Measurements from ENCODE around the gene GAB1. TPM values are rescaled to one million over a fixed set of nuclear protein-coding genes. Genes with fewer than 3 reads are reported as not detected.

The GAB1 gene
- total and polyA plus RNA-seq, 2 of the 13 experiments (the other 11 are each of a cell fraction or from before 2014, with no cell fraction given) = 8.7 to 14.7 TPM

- Histone ChIP-seq H3K9ac (ENCODE audit: insufficient read depth, low read depth, low read length) (no peak overlapping the region), H3K4me2 (ENCODE audit: low read depth, low read length) (no peak overlapping the region)
These were observed 16.0 kb downstream of the GAB1 start for GRCh38 chr4:143352720-143353119.

More at GRCh38 chr4:143352720-143353119, 16.0 kb downstream of the GAB1 start:
- POLR2A ChIA-PET = interaction anchor here (1.0 kb wide), 1 partner anchor 9 kb away, joined by 3 read pairs; no protein-coding TSS in a partner anchor
- DNase-seq (ENCODE audit: low spot score) (no peak), FAIRE-seq (no peak), ATAC-seq (no peak)
- intact Hi-C loops (cut with micrococcal nuclease; ENCODE audit: unreplicated experiment) (no loop called here), in situ Hi-C loops (cut with HindIII; ENCODE audit: extremely low pct_ligation_motif_present, low pct_unique_long_range_greater_than_20kb) (no loop called here)
- TF ChIP-seq ZBTB42 (CRISPR knock-in tag; IDR thresholded peaks at IDR 0.05) = no peak
- no peak for TF ChIP-seq HNF4G (IDR thresholded peaks at IDR 0.05; ENCODE audit: borderline replicate concordance, low read depth, low read length)
- TF ChIP-seq HNF4G (CRISPR knock-in tag; IDR thresholded peaks at IDR 0.05; ENCODE audit: borderline replicate concordance, low read depth) = no peak
- no peak for TF ChIP-seq BCLAF1 (IDR thresholded peaks at IDR 0.05)
- TF ChIP-seq ZNF687 (CRISPR knock-in tag; IDR thresholded peaks at IDR 0.05) = no peak
- TF ChIP-seq ETV6 (CRISPR knock-in tag; conservative IDR thresholded peaks at IDR 0.05) = no peak
- TF ChIP-seq STAG1 (CRISPR knock-in tag; IDR thresholded peaks at IDR 0.05) = no peak
- TF ChIP-seq ATF7-NPFF (CRISPR knock-in tag; IDR thresholded peaks at IDR 0.05; ENCODE audit: low read depth) = no peak
- no peak for TF ChIP-seq GPN1 (CRISPR knock-in tag; IDR thresholded peaks at IDR 0.05; ENCODE audit: borderline replicate concordance)
- no peak for TF ChIP-seq MLXIP (CRISPR knock-in tag; IDR thresholded peaks at IDR 0.05; ENCODE audit: borderline replicate concordance)
- H4K20me1 ChIP-seq (ENCODE audit: insufficient read depth, low read length) = no peaks in the 10 kb centered on the region
- no peaks in the 10 kb centered on the region for H3K36me3 ChIP-seq (replicated peaks in 1 of 2; ENCODE audit: control insufficient read depth in 1 of 2, insufficient read depth in 2 of 2, low read length in 2 of 2)
- peaks cover 35% of the 10 kb centered on the region for H3K79me2 ChIP-seq (ENCODE audit: insufficient read depth, low read length)
- H3K4me3 ChIP-seq (replicated peaks in 1 of 3; ENCODE audit: insufficient read depth in 1 of 3, low read depth in 2 of 3, low read length in 3 of 3) = no peak overlapping the region
- no peaks in the 10 kb centered on the region for H3K27me3 ChIP-seq (ENCODE audit: control insufficient read depth in 1 of 2, insufficient read depth in 2 of 2, low read length in 2 of 2)
- no peak overlapping the region for H3K27ac ChIP-seq (ENCODE audit: extremely low read length, insufficient read depth, low read length)
- BruUV-seq (replicated peaks) = TSS peak; percentile 14
- peaks cover 6% of the 10 kb centered on the region for H3K4me1 ChIP-seq (ENCODE audit: insufficient read depth, low read length)
- H3K9me3 ChIP-seq (ENCODE audit: low read length) = no peaks in the 10 kb centered on the region
- no peak overlapping the region for H2AFZ ChIP-seq (ENCODE audit: low read length)
- CTCF ChIA-PET (ENCODE audit: low intra/inter-chr PET ratio, low total read pairs) = no interaction called here
- WGBS (ENCODE audit: low lambda C conversion rate) = 94% methylated on average over 3 of the region's 3 CpGs
